Stimulated activated CD8-positive, alpha-beta memory T cell treated with anti-CD3 and anti-CD28 coated beads, Interleukin-12 subunit alpha, Interleukin-12 subunit beta, amount 100 ng/mL, for 1 hour (primary cell): ENCODE data around the gene RRM1.
"Not testable (repeated sequence)": the region's sequence is repeated elsewhere in the genome, so short reads cannot be mapped to it uniquely, and the experiment has no call there.

ENCODE experiments used
- DNase-seq: peaks from one replicate; pipeline ENCODE4 v3.0.0-alpha.2; 2020; ENCODE audit warnings: low read depth

The RRM1 gene

DNA sequence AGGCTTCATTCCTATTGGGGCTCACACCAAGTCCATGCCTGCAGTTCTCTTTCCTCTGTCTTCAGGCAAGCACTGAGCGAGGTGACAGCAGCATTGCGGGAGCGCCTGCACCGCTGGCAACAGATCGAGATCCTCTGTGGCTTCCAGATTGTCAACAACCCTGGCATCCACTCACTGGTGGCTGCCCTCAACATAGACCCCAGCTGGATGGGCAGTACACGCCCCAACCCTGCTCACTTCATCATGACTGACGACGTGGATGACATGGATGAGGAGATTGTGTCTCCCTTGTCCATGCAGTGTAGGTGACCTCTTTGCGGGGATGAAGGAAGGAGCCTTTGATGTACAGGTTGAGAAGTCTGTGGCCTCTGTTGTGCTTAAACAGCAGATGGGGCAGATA, 11.4 kb upstream of the RRM1 start:
- DNase-seq = no peak

DNA sequence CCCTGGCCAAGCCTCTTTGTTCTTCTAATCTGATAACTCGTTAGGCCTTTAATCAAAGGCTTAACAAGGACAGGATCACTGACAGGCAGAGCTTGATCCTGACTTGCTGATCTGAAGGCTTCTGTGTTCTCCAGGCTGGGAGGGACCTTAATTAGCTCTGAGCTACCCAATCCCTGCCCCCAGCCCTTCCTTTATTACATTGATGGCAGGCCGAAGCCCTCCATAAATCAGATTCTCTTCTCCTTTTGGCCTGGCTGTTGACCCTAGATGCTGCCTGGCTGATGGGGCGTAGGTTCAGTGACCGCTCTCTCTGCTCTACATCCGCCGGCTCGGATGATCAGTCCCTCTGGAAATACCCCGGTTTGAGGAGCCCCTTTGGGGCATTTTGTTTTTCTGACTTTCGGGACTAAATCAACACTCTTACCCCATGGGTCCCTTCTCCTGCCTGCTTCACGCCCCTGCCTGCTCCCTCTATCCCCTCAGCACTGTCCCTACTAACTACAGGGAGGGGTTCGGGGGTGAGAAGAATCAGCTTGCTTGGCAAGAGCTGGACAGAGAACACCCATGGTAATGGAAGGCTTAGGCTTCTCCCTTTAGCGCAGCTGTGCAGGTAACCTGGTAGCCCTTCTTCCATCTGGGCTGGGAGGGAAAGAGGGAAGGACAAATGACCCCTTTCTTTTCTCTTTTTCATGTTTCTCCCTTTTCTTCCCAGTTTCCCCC, 10.0 kb upstream of the RRM1 start:
- no peak for DNase-seq

DNA sequence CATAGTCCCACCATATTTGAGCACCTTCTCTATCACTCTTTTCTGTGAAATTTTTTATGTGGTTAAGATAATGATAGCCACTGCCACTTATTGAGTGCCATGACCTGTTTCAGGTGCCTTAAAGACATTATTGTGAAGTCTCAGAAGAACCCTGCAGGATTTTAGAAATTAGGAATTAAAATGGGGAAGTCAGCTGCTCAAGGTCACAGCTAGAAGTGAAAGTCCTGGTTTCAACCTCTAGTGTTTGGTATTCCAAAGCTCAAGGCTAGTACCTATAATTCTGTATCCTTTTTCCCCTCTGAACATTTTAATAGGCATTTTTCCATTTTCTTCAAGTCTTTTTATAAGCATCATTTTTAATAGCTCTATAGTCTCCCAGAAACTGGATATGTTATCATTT, 9.0 kb upstream of the RRM1 start:
- no peak for DNase-seq

DNA sequence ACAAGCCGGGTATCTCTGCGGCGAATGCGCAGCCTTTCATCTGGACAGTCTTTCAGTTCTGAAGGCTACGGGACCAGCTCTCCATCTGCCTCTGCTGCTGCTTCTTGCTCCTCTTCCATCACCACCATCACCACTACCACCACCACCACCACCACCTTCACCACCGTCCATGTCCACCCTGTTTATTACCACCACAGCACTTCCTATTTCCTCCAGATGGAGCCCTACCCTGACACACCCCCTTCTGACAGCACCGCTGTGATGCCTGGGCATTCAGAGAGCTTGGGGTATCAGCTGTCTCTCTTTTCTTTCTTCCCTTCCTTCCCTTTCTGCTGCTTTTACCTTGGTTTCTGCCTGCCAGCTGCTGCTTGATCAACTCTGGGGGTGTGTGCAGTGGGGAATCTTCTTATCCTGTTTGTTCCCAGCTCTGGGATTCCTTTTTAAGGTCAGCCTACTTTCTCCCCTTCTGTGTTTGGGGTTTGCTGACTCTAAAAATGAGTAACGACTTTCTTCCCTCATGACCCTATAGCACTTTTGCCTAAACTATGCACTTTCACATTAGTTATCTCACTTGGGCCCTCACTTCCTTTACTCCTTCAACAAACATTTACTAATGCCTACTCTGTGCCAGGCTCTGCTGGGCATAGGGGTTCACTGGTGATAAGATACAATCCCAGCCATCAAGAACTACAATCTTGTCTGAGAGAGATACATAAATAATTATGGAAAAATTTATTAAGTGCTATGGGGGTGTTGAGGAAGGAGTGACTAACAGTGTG, 7.8 kb upstream of the RRM1 start:
- no peak for DNase-seq

DNA sequence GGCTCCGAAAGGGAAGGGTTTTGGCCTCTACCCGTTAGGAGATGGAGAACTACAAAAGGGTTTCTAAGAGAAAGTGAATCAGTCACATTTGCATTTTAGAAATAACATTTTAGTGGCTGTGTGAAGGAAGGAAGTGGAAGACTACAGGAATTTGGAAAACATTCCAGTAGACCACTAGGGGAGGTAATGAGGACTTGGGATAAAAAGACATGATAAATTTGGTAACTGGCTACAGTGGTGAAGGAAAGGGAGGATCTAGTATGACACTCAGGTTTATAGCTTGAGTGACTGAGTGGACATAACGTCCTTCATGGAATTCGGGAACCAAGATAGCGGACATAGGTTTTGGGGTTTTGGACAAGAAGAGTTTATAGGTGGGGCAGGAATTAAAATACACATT, 7.0 kb upstream of the RRM1 start:
- no peak for DNase-seq

DNA sequence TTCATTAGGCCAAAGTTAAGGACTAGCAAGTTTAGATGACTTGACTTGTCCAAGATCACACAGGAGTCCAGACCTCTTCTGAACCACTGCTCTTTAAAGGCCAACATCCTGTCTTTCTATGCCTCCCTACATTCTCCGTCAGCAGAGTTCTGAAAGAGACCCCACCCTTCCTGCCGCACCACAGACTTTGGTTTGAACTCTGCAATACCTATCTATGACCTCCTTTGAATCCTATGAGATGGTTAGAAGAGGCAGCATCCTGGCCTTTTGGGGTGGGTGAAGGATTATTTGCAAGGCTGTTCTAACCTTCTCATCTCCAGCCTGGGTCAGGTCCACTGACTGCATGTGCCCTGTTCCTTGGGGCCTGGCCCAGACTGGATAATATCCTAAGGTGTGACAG, 4.3 kb upstream of the RRM1 start:
- DNase-seq = no peak

DNA sequence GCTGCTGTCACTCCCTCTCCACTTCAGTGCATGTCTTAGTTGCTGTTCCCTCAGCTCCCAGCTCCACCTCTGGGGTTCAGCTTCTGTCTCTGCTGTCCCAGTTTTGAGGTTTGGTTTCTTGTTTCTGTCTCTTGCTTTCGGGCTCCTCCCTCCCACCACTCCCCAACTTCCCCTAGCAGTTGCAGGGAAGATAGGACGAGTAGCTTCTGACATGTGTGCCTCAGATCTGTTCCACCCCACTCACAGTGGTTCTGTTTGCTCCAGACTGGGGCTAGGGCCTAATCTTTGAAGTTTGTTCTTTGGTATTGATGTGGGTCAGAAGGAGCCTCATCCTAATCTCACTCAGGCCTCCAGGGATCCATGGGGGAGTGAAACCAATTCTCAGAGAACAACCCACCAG, 2.6 kb upstream of the RRM1 start:
- no peak for DNase-seq

DNA sequence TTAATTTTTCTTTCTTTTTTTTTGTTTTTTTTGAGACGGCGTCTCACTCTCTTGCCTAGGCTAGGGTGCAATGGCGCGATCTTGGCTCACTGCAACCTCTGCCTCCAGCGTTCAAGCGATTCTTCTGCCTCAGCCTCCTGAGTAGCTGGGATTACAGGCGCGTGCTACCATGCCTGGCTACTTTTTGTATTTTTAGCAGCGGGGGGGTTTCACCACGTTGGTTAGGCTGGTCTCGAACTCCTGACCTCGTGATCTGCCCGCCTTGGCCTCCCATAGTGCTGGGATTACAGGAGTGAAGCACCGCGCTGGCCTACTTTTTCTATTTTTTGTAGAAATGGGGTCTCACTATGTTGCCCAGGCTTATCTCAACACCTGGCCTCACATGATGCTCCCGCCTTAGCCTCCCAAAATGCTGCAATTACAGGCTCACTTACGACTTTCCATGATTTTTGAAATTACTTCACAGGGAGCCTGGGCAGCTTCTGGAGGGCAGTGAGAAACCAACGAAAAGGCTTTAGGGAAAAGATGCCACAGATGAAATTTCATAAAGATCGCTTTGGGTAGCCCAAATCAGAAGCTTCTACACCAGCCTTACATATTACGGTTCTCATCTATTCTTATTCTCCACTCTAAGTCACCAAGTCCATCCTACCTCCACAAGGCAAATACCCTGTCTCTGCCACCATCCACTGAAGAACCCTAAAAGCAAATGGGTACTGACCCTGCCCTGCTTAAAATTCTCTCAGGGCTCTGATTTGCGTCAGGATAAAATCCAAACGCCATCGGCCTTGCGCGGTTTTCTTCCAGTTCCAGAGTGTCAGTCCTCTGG, 866 bp upstream of the RRM1 start:
- DNase-seq = no peak

DNA sequence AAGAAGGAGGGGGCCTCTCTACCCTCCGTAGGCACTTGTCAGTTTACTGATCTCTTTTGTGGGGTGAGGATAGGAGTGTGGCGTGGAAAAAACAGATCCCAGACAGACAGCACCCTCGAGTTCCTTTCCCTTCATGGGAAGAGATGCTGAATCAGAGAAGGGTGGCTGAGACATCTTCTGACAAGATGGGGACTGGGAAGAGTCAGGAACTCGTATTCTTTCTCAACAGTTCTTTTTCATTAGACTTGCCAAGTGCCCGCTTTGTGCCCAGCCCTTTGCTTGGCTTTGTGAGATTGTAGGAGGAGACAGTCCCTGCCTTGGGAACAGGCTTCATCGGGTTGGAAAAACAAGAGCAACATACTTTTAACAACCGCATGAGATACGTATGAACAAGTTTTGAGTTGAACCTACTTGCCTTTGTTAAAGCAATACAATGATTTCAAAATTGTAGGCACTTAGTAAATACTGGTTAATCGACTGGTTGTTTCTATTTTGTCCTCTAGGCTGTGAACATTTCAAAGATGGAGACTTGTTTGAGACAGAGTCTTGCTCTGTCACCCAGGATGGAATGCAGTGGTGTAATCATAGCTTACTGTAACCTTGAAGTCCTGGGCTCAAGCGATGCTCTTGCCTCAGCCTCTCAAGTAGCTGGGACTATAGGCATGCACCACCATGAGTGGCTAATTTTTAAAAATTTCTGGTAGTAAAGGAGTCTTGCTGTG, 1.1 kb downstream of the RRM1 start:
- no peak for DNase-seq

DNA sequence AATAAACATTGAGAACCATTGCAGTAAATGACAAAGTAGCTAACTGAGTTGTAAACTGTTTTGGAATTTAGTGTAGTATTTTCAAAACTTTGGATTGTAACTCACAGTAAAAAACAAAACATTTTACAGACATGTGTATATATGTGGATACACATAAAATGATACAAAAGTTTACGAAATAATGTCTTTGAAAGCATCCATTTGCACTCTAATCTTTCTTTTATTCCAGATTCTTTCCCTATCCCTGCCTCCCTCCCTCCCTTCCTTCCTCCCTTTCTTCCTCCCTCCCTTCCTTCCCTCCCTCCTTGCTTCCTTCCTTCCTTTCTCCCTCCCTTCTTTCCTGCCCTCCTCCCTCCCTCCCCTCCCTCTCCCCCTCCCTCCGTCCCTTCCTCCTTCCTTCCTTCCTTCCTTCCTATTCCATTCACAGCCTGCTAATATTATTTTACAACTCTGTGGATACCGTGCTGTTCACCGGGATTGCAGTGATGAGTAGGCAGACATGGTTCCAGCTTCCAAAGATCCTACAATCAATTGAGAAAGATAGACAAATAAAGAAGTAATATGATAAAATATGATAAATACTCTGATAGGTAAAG, 3.5 kb downstream of the RRM1 start:
- DNase-seq = no peak

DNA sequence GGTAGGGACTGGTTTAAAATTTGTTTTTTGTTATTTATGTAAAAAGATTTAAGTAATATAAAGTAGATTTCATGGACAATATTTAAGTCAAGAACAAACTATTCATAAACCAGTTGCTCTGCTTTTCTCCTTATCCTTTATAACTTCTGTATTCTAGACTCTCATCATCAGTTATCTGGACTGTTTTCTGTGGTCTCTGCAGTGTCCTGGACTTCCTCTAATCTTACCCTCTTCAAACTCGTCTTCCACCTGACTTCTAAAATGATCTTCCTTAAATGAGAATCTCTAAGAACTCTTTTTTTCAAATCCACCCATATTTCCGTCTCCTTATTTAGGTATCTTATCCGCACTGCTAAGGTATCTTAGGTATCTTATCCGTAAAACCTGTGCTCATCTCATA, 8.1 kb downstream of the RRM1 start:
- no peak for DNase-seq

DNA sequence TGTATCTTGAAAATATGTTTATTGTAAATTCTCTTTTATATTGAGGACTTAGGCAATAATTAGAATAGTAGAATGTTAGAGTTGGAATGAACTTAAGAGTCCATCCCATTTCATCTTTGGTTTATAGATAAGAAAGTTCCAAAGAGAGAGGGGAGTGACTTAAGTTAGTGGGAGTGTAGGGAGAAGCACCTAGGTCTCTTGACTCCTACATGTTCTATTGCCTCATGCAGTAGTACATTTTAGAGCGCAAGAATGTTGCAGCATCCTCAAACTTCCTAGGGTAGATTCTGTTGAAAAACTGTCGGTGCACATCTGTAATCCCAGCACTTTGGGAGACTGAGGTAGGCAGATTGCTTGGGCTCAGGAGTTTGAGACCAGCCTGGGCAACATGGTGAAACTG, 8.7 kb downstream of the RRM1 start:
- no peak for DNase-seq

DNA sequence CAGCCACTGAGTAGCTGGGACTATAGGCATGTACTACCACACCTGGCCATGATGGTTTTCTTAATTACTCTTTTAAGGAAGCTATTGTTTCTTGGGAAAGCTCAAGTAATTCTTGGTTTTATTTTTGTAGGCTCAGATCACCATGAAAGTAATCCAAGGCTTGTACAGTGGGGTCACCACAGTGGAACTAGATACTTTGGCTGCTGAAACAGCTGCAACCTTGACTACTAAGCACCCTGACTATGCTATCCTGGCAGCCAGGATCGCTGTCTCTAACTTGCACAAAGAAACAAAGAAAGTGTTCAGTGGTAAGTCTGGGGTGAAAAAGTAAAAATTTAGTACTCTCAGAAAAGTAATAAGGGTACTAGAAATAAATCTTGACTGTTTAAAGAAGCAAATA, 11.3 kb downstream of the RRM1 start:
- no peak for DNase-seq

DNA sequence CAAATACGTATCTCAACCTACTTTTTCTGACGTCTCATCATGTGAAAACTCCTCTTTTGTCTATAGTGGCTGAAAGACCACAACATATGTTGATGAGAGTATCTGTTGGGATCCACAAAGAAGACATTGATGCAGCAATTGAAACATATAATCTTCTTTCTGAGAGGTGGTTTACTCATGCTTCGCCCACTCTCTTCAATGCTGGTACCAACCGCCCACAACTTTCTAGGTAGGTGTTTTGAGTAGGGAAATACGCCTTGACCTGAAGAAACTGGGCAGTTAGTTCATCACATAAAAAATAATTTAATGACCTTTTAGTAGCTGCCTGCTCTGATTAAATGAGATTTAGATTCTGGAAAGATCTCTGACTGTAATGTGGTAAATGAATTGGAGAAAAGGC, 17.2 kb downstream of the RRM1 start:
- DNase-seq = no peak

DNA sequence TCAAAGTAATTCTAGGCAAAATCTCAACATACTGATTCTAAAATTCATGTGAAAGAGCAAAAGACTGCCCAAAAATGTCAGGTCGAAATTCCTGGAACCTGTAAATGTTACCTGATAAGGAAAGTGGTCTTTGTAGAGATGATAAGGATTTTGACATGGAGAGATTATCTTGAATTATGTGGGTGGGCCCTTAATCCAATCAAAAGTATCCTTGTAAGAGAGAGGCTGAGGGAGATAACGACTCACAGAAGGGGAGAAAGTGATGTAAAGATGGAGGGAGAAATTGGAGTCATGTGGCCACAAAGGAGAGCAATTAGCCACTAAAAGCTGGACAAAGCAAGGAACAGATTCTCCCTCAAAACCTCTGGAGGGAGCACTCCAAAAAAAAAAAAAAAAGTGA, 20.5 kb downstream of the RRM1 start:
- no peak for DNase-seq

DNA sequence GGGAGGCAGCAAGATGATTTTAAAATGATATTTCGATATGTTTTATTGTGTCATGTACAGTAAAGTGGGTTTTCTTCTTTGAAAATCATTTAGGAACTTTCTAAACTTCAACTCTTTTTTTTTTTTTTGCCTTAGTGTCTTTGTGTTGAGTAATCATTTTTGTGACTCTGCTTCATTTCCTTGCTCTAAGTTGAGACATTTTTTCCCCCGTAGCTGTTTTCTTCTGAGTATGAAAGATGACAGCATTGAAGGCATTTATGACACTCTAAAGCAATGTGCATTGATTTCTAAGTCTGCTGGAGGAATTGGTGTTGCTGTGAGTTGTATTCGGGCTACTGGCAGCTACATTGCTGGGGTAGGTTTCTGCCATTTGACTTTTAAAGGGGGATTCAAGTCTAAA, 23.5 kb downstream of the RRM1 start:
- no peak for DNase-seq

DNA sequence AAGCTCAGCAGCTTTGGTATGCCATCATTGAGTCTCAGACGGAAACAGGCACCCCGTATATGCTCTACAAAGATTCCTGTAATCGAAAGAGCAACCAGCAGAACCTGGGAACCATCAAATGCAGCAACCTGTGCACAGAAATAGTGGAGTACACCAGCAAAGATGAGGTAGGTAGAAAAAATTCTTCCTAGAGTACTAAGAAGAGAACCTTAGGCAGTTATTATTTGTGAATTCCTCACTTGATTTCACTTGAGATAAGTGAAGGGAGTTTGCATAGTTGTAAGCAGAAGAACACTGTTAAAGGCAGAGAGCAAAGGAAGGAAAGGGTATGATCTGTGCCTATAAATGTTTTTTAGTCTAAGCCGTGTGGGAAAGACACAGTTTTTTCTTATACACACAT, 28.6 kb downstream of the RRM1 start:
- no peak for DNase-seq

DNA sequence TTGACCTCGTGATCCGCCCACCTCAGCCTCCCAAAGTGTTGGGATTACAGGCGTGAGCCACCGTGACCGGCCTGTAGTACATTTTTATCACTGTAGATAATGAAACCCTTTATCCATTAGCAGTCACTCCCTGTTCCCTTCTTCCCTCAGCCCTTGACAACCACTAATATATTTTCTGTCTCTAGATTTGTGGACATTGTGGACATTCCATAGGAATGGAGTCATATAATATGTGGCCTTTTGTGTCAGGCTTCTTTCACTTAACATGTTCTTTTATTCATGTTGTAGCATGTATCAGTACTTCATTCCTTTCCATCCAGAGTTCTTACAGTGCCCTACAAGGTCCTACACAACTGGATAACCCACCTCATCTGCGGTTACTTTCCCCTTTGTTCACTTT, 30.5 kb downstream of the RRM1 start:
- no peak for DNase-seq

DNA sequence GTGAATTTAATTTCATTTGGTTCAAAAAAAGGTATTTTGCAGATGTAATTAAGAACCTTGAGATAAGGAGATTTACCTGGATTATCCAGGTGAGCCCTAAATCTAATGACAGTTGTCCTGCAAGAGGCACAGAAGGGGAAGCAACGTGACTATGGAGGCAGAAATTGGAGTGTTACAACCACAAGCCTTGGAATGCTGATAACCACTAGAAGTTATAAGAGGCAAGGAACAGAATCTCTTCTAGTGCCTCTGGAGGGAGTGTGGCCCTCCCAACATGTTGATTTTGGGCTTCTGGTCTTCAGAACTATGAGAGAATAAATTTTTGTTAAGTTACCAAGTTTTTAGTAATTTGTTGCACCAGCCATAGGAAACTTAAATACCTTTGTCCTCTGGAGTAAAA, 32.8 kb downstream of the RRM1 start:
- DNase-seq = no peak

DNA sequence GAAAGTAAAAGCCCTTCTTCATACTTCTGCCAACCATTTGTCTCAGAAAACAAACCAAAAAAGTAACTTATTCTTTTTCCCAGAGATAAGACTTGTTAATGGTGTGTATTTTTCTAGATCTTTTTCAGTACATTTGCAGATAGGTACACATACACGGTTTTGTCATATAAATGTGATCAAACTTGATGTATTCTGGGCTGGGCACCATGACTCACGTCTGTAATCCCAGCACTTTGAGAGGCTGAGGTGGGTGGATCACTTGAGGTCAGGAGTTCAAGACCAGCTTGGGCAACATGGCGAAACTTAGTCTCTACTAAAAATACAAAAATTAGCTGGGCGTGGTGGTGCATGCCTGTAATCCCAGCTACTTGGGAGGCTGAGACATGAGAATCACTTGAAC, 35.6 kb downstream of the RRM1 start:
- DNase-seq = not testable (repeated sequence)

DNA sequence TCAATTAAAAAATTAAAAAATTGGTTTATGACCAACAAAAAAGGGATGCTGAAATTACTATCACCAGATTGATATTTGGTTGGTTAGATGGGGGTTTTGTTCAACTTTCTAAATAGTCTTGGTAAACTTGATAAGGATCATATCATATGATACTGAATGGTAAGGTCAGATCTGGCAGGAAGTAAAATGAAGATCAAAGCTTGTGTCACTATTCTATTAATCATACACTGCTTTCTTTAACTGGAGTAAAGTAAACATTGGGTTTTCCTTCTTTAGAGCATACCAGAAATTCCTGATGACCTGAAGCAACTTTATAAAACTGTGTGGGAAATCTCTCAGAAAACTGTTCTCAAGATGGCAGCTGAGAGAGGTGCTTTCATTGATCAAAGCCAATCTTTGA, 40.2 kb downstream of the RRM1 start:
- DNase-seq = no peak

DNA sequence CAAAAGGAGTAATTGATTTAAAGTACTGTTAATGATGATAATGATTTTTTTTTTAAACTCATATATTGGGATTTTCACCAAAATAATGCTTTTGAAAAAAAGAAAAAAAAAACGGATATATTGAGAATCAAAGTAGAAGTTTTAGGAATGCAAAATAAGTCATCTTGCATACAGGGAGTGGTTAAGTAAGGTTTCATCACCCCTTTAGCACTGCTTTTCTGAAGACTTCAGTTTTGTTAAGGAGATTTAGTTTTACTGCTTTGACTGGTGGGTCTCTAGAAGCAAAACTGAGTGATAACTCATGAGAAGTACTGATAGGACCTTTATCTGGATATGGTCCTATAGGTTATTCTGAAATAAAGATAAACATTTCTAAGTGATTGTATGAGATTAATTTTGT, 43.9 kb downstream of the RRM1 start:
- no peak for DNase-seq
